ENCODE results near the gene ASIC2.

DNA sequence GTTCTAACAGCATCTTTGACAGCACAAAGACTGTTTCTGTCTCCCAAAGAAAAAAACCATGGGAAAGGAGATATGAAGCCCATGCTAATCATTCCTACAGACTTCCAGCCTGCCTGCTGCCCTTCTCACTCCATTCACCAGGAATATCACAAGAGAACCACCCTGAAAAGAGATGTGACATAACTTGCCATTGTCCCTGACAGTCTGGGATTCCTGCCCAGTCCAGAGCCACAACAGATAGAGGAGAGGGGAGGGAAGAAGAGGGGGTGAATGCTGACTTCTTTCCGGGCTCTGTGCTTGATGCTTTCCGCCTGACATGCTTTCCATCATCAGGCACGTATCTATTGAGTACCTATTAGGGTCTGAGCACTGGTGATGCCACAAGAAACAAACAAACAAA lies 31.6 kb upstream of the ASIC2 start:
- TF ChIP-seq FOXK2 (IDR thresholded peaks at IDR 0.05) (no peak), SP1 (IDR thresholded peaks at IDR 0.05) (no peak)
- TF ChIP-seq, protein P1, sequence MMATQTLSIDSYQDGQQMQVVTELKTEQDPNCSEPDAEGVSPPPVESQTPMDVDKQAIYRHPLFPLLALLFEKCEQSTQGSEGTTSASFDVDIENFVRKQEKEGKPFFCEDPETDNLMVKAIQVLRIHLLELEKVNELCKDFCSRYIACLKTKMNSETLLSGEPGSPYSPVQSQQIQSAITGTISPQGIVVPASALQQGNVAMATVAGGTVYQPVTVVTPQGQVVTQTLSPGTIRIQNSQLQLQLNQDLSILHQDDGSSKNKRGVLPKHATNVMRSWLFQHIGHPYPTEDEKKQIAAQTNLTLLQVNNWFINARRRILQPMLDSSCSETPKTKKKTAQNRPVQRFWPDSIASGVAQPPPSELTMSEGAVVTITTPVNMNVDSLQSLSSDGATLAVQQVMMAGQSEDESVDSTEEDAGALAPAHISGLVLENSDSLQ (IDR thresholded peaks at IDR 0.05) = no peak

Data from HEK293T (cell line).